Amniotic epithelial cell (primary cell): Measurements from ENCODE around the gene ASCC2.
"Not testable (repeated sequence)": the region's sequence is repeated elsewhere in the genome, so short reads cannot be mapped to it uniquely, and the experiment has no call there.

ENCODE experiments used
- DNase-seq: peaks from one replicate; pipeline ENCODE4 v3.0.0-alpha.2; 2010; ENCODE audit warnings: low read depth

ASCC2 gene

DNA sequence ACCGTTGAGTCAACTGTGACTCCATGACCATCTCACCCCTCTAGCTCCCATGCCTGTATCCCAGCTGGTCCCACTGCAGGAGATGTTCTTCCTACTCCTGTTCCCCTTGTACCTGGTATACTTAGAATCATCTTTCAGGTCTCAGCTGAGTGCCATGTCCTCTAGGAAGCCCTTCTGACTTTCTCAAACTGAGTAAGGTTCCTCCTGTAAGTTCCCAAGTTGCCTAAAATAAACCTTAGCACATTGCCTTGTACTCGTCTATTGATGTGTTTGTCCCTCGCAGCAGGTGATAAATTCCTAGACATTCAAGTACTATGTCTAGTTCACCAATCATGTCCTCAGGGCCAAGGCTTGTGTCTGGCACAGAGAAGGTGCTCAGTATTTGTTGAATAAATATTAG lies 18.4 kb upstream of the ASCC2 start:
- no peak for DNase-seq

DNA sequence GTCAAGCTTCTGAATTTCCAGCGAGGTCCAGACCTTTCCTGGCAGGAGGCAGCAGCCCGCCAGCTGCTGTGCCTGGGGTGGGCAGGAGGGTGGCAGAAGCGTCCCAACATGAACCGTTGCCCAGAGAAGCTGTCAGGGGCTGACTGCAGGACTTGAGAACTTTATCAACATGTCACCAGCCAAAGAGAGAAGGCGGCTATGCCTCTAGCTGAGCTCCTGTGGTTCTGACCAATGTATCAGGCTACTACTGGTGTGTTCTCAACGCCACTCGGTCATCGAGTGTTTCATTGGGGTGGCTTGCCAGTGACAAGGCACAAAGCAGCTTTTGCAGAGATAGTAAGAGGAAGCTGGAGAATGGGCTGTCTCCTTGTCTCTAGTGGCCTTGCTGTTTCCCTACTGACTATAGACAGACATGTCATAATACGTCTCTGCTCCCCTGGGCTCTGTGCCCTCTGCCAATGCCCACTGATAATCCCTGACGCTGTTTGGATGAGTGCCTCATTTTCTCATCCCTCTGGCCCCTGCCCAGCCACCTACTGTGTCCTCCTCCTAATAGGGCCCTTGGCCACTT lies 17.6 kb upstream of the ASCC2 start:
- no peak for DNase-seq

DNA sequence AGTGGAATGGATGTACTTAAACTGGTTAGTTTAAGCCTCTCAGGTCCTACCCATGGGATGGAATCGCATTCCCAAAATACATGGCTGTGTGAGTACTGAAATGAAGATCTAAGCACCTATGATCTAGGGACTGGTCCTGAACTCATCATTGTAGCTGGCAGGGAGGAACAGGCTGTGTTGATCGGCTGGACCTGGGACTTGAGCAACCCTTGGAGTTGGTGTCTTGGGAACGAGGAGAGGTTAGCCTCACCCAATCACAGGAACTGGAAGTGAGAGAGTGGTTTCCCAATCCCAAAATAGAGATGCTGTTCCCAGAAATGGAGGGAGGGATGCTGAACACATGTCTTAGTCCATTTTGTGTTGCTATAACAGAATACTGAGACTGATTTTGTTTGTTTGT lies 16.4 kb upstream of the ASCC2 start:
- DNase-seq: no peak

DNA sequence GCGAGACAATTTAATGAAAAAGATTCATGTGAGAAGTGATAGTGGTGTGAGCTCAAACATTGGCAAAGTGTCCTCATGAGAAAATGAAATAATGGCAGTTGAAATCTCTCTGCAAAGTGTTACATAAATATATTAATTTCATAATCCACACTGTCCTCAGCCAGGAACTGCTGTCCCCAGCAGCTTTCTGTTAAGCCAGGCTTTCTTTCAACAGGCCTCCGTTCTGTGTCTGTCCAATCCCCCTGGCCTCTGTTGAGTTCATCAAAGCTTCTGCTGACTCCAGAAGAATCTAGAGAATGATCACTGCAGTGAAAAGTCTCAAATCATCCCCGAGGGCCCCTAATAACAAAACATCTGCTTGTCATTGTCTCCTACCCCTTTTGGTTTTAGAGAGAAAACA lies 10.0 kb upstream of the ASCC2 start:
- DNase-seq: no peak

DNA sequence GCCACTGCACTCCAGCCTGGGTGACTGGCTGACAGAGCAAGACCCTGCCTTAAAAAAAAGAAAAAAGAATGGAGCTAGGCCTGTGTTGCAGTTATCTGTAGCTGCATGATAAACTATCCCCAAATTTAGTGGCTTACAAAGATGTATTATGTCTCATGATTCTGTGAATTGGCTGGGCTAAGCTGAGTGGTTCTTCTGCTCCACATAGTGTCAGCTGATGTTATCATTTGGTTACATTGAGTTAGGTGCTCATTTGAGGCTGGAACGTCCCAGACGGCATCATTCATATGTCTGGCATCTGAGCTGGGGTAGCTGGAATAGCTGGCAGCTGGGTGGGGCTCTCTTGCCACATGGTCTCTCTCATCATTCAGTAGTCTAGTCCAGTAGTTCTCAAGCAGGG lies 8.2 kb upstream of the ASCC2 start:
- DNase-seq: no peak

DNA sequence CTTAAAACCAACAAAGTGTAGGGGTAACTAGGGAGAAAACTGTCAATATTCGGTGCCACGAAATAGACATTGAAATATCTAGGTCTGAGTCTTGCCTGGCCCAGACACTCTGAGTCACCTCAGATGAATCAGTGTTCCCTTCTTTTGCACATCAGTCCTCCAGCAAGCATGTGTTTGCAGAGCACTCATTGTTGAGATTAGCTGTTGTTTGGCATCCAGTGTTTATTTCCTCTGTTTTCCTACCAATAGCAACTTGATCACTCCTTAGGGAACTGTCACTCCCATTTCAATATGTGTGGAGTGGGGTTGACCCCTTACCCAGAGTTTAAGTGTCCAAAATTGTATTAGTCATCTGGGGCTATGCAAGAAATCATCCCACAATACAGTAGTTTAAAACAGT lies 4.7 kb upstream of the ASCC2 start:
- peak; percentile 86 for DNase-seq

DNA sequence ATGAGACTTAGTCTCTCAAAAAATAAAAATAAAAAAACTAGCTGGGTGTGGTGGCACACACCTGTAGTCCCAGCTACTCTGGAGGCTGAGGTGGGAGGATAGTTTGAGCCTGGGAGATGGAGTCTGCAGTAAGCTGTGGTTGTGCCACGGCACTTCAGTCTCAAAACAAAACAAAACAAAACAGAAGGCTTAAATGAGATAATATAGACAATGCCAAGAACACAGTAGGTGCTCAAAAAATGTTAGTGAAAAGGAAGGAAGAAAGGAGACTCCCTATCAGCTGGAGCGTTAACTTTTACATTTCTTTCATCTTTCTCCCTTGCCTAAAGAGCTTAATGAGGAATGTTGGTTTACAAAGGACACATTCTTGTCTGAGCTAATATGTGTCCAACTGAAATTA lies 4.1 kb upstream of the ASCC2 start:
- no peak for DNase-seq

DNA sequence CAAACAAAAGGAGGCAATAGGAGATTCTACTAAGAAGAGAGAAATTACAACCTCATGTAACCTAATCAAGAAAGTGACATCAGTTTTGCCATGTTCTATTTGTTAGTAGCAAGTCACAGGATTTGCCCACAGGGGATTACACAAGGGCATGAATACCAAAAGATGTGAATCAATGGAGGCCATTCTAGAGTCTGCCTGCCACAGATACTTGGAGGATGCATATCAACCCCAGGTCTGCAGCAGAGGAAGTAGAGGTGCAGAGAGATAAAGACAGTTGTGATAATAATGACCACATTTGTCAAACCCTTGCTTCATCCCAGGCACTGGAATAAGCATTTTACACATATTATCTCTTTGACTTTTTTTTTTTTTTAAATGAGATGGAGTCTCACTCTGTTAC lies 2.4 kb upstream of the ASCC2 start:
- DNase-seq: peak; percentile 46

DNA sequence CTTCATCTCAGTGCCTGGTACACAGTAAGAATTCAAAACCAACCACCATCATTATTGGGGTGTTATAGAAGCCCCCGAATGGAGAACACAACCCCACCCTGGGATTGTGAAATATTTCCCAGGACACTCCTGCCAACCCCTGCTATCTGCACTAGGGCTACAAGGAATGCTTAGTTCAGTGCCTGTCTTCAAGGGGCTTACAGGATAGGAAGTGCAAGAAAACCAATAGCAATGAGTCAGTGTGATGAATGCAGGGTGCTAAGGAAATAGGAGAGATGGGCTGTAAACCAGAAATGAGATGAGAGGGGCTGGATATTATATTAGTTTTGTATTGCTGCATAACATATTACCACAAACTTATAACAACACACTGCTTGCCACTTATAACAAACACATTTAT lies 965 bp upstream of the ASCC2 start:
- DNase-seq: no peak

DNA sequence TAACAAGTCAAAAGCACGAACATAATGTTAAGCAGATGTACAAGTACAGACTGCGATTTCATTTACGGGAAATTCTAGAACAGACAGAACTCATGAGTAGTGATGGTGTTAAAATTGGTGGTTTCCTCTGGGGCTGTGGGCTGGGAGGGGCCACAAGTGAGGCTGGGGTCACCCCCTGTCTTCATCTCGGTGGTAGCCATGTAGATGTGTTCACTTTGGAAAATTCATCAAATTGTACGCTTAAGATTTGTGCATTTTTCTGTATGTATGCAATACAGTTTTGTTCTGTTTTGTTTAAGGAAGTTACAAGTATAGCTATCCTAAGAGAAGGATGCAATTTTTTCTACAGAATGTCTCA lies 504 bp upstream of the ASCC2 start:
- DNase-seq: no peak

DNA sequence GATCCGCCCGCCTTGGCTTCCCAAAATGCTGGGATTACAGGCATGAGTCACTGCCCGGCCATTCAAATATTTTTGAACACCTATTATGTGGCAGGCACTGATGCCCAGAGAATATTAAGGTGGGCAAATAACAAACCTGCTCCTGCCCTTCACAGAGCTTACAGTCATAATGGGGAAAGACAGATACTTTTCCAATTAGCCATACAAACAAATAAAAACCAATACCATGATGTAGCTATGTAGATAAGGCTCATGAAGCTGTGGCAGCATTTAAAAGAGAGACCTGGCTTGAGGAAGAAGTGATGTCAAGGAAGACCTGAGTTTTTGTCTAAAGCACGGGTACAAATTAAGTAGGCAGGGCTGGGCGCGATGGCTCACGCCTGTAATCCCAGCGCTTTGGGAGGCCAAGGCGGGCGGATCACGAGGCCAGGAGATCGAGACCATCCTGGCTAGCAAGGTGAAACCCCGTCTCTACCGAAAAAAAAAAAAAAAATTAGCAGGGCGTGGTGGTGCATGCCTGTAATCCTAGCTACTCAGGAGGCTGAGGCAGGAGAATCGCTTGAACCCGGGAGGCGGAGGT lies 1.2 kb downstream of the ASCC2 start:
- DNase-seq: not testable (repeated sequence)

DNA sequence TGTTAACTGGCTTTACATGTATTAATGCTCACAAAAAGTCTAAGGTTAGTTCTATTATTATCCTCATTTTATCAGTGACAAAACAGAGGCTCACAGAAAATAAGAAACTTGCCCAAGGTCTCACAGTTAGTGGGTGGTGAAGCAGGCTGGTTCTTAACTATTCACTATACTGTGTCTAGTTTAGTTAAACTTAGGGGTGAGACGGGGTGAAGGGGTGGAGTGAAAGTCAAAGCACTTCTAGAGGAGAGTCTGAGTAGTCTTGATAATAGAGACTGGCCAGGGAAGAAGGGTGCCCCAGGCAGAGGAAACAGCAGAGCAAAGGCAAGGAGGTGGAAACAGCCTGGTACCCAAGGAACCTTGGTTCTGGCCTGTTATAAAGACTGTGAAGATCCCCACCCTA lies 4.0 kb downstream of the ASCC2 start:
- no peak for DNase-seq

DNA sequence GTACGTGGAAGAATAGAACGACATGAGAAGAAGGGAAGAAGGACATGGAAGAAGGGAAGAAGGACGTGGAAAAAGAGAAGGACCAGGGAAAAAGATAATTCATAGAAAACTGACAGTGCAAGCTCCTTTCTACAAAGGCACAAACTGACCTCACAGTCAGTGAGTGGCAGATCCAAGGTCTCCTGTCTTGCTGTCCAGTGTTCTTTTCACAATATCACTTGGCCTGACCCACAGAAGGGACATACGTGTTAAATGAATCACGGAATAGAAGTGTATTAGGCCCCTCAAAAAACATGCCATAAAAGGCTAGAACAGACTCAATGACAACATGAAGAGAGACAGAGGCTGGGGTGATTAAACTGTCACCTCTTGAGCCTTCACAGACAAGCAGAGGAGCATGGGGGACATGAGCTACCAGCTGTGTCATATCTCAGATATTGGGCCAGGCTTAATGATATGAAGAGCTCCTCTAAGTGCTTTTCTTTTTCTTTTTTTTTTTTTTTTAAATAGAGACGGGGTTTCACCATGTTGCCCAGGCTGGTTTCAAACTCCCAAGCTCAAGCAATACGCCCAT lies 4.6 kb downstream of the ASCC2 start:
- no peak for DNase-seq

DNA sequence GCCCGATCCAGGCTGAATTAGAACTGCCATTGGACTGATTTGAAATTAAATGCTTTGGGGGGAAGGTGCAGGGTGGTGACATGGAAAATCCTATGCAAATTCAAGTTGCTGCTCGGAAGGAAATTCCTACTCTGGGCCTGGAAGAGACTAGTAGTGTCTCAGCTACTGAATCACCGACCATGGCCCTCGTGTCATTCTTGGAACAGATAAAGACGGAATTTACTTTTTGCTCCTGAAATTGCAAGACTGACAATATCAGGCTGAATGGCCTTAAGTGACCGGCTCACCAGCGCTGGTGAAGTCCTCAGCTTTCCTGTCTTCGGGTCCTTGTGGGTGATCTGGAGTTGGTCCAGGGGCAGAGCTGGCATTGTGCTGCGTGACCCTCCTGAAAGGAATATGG lies 6.1 kb downstream of the ASCC2 start:
- DNase-seq: no peak

DNA sequence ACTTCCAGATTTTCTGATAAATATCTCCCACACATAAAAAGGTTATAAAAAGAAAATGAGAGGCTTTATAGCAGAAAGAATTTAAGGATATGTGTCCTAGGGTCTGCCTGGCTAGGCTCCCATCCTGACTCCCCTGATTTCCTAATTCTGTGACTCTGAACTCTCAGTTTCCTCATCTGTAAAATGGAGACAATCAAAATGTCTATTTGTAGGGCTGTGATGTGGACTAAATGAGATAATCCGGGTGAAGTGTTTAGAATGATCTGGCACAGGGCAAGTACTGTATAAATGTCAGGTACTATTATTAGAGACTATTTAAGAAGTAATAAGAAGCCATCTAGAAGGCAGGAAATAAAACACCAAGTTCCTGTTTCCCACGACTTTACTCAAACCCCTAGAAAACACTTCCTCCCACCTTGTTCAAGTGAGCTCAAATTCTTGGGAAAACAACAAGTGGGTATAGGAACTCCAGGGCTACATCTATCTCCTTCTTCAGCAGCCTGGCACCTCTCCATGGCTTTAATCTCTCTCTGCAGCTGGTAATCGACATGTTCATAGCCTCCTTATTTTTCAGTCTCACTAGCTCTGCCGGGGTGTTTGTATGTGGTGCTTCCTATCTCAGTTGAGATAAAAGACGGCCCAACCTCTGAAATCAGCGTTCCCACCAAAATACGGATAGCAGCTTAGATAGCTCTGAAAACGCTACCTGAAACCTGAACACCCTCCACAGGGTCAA lies 6.7 kb downstream of the ASCC2 start:
- no peak for DNase-seq

DNA sequence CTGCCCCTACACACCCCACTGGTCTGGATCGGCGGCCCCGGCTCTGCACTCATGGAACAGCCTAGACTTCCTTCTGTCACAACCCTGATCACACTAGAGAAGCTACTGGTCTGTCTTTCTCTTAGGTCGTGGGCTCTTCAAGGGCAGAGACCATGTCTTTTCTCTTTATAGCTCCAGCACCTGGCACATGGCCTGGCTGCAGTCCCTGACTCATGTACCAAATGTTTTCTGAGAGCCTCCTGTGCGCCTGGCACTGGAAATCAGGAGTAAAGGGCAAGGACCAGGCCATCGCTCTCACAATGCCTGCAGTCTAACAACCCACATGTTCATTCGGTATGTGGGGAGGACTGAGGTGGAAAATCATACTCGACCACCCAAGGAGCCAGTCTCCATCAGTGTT lies 7.5 kb downstream of the ASCC2 start:
- DNase-seq: peak; percentile 57

DNA sequence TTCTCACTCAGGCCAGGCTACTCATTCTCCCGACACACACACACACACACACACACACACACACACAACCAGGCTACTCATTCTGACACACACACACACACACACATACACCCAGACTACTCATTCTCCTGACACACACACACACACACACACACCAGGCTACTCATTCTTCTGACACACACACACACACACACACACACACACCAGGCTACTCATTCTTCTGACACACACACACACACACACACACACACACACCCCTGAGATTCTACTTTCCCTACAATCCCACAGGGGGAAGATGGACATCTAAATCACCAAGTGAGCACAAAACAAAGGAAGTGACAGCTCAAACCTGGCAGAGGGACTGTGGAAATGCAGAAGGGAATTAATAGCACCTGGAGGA lies 10.3 kb downstream of the ASCC2 start:
- DNase-seq: peak; percentile 89

DNA sequence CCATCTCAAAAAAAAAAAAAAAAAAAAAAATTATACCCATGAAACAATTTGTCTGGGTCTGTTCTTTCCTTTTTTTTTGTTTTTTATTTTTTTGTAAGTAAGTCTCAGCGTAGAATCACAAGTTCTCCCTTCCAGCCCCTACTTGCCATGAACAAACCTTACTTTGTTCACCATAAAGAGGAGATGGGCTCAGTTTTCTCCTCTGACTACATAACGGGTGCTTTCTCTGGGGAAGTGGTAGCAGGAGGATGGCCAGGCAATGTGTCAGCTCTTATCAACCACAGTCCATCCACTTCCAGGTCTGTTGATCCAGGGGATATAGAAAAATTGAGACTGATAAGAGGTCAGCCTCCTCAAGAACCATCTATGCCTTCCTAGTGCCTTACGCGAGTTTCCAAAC lies 11.0 kb downstream of the ASCC2 start:
- DNase-seq: peak; percentile 79

DNA sequence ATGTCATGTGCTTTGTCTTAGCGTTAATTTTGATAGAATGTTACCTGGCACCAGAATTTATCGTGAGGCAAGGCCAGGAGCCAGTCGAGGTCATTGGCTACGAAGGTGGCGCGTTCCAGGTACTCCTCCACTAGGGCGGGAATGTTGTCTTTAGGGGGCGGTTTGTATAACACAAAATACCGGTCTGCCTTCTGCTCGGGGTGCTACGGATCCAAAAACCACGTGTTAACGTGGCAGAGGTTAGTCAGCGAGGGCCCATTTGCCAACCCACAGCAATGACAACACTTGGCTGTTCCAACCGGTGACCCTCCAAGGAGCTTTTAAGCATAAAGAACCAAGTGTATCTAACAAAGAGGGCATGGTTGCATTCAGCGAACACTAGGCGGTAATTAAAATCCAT lies 12.5 kb downstream of the ASCC2 start:
- DNase-seq: no peak

DNA sequence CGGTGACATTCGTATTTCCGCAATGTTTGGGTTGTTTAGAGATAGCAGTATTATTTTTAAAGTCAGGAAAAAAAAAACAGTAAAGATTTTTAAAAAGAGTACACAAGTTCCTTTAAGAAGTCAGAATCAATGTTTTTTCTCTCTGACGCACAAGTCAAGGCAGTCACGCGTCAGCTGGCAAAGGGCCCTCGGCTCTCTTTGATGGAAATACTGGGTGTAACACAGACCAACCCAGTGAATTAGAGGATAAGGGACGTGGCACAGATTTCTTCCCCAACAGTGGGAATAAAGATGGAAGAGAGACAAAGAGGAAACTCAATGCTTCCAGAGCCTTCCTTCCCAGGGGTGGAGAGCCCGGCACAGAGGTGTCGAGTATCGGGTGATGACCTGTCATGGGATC lies 13.4 kb downstream of the ASCC2 start:
- DNase-seq: no peak

DNA sequence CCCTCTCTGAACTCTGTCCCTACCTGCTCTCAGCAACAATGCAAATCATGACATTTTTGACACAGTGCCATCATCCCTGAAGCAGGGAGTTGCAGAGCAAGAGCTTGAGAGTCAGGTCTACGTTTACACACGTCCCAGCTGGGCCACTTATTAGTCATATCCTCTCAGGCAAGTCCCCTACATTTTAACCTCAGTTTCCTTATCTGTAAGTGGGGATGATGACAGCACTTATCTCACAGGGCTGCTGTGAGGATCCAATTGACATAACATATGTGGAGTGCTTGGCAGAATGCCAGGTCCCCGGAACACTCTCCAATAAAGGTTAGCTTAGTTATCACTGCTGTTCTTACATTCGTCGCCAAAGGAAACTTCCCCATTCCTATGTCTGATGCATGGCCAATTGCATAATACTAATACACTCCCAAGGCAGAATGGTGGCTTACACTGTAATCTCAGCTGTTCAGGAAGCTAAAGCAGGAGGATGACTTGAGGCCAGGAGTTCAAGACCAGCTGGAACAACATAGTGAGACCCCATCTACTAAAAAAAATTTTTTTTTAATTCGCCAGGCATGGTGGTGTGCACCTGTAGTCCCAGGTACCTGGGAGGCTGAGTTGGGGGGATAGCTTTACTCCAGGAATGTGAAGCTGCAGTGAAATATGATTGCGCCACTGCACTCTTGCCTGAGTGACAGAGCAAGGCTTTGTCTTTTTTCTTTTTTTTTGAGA lies 16.6 kb downstream of the ASCC2 start:
- peak; percentile 97 for DNase-seq

DNA sequence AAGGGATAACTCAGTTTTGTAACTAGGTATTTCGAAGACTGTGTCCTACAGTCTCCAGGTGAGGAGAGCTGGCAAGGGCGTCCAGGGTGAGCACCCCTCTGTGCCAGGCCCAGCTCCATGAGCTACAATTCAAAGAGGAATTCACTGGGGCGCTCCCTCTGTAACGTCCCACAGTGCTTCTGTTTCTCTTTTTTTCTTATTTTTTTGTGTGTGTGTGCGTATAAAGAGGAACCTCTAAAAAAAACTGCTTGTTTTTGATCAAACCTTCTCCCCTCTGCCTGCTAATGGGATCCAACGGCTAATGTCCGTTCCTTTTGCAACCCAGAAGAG lies 17.1 kb downstream of the ASCC2 start:
- DNase-seq: no peak

DNA sequence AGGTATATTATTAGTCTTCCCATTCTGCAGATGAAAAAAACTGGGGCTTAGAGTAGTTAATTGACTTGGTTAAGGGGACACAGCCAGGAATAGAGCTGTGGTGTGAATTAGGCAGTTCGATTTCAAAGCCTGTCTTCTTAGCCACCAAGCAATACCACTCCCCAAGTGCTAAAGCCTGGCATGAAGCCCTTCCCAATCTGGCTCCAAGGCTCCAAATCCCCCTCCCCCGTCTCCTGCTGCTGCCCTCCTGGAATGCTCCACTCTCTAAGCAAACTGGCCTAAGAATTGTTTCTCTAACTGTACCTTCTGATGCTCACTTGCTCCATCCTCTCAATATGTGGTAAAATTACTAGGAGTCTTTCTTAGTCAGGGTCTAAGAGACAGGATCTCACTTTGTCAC lies 18.6 kb downstream of the ASCC2 start:
- no peak for DNase-seq
